Measurements from ENCODE around the gene ASAH2. TPM values are rescaled to one million over a fixed set of nuclear protein-coding genes. Genes with fewer than 3 reads are reported as not detected.

The ASAH2 gene
- 1 to 10 TPM in 3 of 6 donors, under 1 TPM in 1, not detected in 2; 0.13 to 1.5 (median 1.3) TPM for polyA plus RNA-seq (ENCODE audit: low read depth in 6 of 6)

DNA sequence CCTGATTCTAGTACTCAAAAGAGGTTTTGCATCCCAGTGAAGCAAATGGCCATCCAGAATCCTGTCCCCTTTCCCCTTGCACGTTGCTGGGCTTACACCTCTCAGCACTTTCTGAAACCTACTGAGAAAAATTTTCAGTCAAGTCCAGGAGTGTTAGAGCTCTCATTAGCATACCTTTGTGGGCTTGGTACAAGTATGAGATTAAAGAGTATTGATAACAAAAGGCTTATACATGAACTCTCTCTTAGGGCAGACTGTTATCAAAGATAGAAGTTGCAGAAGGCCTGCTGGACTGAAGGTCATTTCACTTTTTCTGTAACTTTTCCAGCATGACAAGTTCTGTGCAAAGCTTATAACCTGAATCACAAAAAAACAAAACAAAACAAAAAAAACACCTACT lies at the start of gene ASAH2:
Gene ASAH2, minus strand, starts transcription at position 123 of the 400 bp plus-strand sequence. CDS start 2,906 bp downstream, outside the sequence.
- Mint-ChIP-seq H3K9me3 (no peaks in the 10 kb centered on the region), H3K4me3 (no peak within 1 kb of the TSS), H3K4me1 (no peaks in the 10 kb centered on the region), H3K27ac (peak within 1 kb of the TSS in 1 of 6 donors; percentile 32), H3K36me3 (peaks cover 0 to 6% of the 10 kb centered on the region in 2 donors), H3K27me3 (peaks cover 30 to 53% (median 52%) of the 10 kb centered on the region in 3 donors)
- DNase-seq = no peak
- ATAC-seq (ENCODE audit: low read depth in 2 of 2) = no peak

DNA sequence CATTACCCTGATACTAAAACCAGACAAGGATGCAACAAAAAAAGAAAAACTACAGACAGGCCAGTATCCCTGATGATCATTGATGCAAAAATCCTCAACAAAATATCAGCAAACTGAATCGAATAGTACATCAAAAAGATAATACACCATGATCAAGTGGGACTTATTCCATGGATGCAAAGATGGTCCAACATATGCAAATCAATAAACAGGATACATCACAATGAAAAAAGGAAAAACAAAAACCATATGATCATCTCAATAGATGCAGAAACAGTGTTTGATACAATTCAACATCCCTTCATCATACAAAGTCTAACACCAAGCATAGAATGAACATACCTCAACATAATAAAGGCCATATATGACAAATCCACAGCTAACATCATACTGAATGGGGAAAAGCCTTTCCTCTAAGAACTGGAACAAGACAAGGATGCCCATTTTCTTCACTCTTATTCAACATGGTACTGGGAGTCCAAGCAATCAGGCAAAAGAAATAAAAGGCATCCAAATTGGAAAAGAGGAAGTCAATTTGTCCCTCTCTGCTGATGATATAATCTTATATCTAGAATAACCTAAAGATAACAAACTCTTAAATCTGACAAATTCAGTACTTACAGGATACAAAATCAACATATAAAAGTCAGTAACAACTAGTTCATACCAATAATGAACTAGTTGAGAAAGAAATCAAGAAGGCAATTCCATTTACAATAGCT lies 48.8 kb upstream of the ASAH2 start:
- ATAC-seq (ENCODE audit: low read depth in 2 of 2) = no peak
- H3K4me3 Mint-ChIP-seq = no peak overlapping the region
- peaks cover 6 to 8% of the 10 kb centered on the region in 2 donors for H3K36me3 Mint-ChIP-seq
- H3K27ac Mint-ChIP-seq = no peak overlapping the region
- peaks cover 5 to 18% (median 15%) of the 10 kb centered on the region in 7 donors for H3K9me3 Mint-ChIP-seq
- H3K27me3 Mint-ChIP-seq = no peaks in the 10 kb centered on the region
- H3K4me1 Mint-ChIP-seq = peaks cover 6 to 35% (median 23%) of the 10 kb centered on the region in 3 donors
- DNase-seq = no peak

GRCh38 chr10:50295367-50295766 lies 44.1 kb upstream of the ASAH2 start:
- peaks cover 6 to 8% of the 10 kb centered on the region in 2 donors for H3K36me3 Mint-ChIP-seq
- peak overlapping the region in 1 of 6 donors; percentile 59 for H3K27ac Mint-ChIP-seq
- H3K4me3 Mint-ChIP-seq = no peak overlapping the region
- H3K4me1 Mint-ChIP-seq = peaks cover 2 to 12% (median 3%) of the 10 kb centered on the region in 3 donors
- H3K9me3 Mint-ChIP-seq = peaks cover 5 to 18% (median 15%) of the 10 kb centered on the region in 7 donors
- ATAC-seq (ENCODE audit: low read depth in 2 of 2) (no peak), DNase-seq (no peak)
- H3K27me3 Mint-ChIP-seq = no peaks in the 10 kb centered on the region

- DNase-seq = no peak
- Mint-ChIP-seq H3K27me3 (no peaks in the 10 kb centered on the region), H3K4me3 (no peak overlapping the region), H3K36me3 (peaks cover 6 to 8% of the 10 kb centered on the region in 2 donors), H3K27ac (no peak overlapping the region), H3K9me3 (peaks cover 5 to 18% (median 13%) of the 10 kb centered on the region in 7 donors), H3K4me1 (peaks cover 2 to 12% (median 3%) of the 10 kb centered on the region in 3 donors)
- ATAC-seq (ENCODE audit: low read depth in 2 of 2) = no peak
These were observed 43.3 kb upstream of the ASAH2 start for GRCh38 chr10:50294582-50294981.

- H3K36me3 Mint-ChIP-seq = peaks cover 2 to 8% of the 10 kb centered on the region in 2 donors
- no peak overlapping the region for H3K4me3 Mint-ChIP-seq
- no peaks in the 10 kb centered on the region for H3K27me3 Mint-ChIP-seq
- peaks cover 2 to 12% (median 3%) of the 10 kb centered on the region in 3 donors for H3K4me1 Mint-ChIP-seq
- ATAC-seq (ENCODE audit: low read depth in 2 of 2) = no peak
- H3K9me3 Mint-ChIP-seq = peaks cover 5 to 13% (median 9%) of the 10 kb centered on the region in 7 donors
- H3K27ac Mint-ChIP-seq = peak overlapping the region in 2 of 6 donors; percentile 22 to 34
- DNase-seq = no peak
These were observed 42.4 kb upstream of the ASAH2 start for GRCh38 chr10:50293513-50294313.

DNA sequence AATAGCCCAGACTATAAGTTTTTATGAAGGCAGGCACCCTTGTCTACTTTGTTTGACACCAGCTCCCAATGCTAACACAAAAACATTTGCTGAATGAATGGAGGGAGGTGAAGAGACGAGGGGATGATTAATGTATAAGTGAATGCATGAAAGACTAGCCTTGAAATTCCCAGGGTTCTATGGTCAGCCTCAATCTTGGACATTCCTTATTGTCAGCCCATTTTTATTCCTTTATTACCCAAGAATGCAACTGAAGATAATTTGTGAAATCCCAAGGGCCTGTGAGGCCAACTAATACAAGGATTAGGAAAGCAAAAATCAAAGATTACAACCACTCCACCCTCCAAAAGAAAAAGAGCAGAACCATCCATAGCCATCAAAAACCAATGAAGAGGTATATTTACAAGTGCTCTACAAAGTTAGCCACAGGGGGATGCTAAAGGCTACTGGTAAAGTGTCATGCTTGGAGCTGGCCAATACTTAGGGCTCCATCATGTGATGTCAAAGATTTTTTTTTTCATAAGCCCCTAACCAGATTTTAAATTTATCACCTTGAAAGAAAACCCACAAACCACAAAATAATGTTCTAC lies 40.0 kb upstream of the ASAH2 start:
- H3K27ac Mint-ChIP-seq = peak overlapping the region in 1 of 6 donors; percentile 52
- peaks cover 2 to 6% (median 3%) of the 10 kb centered on the region in 3 donors for H3K4me1 Mint-ChIP-seq
- H3K9me3 Mint-ChIP-seq = peaks cover 0 to 4% (median 2%) of the 10 kb centered on the region in 7 donors
- peaks cover 0 to 1% (median 0%) of the 10 kb centered on the region in 3 donors for H3K27me3 Mint-ChIP-seq
- DNase-seq = no peak
- H3K36me3 Mint-ChIP-seq = no peaks in the 10 kb centered on the region
- ATAC-seq (ENCODE audit: low read depth in 2 of 2) = no peak
- no peak overlapping the region for H3K4me3 Mint-ChIP-seq

GRCh38 chr10:50289196-50289595 lies 37.9 kb upstream of the ASAH2 start:
- ATAC-seq (ENCODE audit: low read depth in 2 of 2) = no peak
- Mint-ChIP-seq H3K27me3 (peaks cover 4 to 5% (median 4%) of the 10 kb centered on the region in 3 donors), H3K36me3 (no peaks in the 10 kb centered on the region), H3K4me1 (peaks cover 2 to 6% (median 3%) of the 10 kb centered on the region in 3 donors), H3K9me3 (no peaks in the 10 kb centered on the region), H3K4me3 (no peak overlapping the region), H3K27ac (no peak overlapping the region)
- no peak for DNase-seq

DNA sequence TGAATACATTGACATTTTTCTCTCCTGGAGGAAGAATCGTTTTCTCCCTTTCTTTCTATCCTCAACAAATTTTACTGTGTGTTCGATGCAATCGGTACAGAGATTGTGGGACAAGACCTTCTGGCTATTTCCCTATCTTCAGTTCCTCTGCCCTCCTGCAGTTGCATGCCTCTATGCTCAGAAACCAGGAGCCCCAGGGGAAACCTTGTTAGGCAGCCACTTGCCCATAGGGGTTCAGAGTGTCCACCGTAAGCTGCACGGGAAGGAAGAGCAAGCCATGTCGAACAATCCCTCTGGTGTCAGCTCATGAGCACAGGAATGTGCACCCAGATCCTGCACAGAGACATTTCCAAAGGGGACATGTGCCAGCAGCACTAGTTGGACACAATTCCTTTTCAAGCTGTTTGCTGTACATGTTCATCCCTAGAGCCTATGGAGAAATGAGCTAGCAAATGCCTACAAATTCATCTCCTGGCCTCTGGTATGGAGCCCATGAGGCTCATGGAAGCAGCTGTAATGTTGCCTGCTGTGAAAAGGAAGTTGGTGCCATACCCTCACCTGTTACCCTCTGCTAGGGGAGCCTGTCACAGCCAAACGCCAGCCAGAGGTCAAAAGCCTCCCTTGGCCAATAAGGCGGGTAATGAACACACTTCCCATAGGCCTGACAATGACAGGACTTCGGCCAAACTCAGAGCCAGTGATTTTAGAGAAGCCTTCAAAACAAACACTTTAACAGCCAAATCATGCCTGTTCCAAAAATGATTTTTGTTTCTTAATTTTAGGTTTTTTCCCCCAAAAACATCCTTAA lies 35.9 kb upstream of the ASAH2 start:
- H3K4me1 Mint-ChIP-seq = no peaks in the 10 kb centered on the region
- DNase-seq (no peak), ATAC-seq (ENCODE audit: low read depth in 2 of 2) (no peak)
- H3K4me3 Mint-ChIP-seq = no peak overlapping the region
- H3K27ac Mint-ChIP-seq = peak overlapping the region in 1 of 6 donors; percentile 14
- no peaks in the 10 kb centered on the region for H3K36me3 Mint-ChIP-seq
- H3K9me3 Mint-ChIP-seq = no peaks in the 10 kb centered on the region
- peaks cover 12 to 23% (median 20%) of the 10 kb centered on the region in 3 donors for H3K27me3 Mint-ChIP-seq

DNA sequence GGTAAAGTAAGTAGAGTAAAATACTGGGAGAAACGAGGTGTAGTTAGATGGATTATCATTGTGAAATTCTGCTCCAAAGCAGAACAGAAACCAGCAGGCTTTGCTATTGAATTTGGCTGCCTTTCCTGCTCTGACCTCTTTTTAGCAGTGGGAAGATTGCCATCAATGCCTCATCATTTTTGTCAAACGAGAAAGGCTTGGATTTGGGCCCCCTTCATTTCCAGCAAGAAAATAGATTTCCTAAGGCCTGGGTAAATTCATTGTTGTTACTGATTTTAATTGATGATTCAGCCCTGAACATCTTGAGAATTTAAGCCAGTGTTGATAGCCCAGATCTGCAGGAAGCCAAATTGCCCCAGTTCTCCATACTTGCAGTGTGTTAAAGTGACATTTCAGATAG lies 35.2 kb upstream of the ASAH2 start:
- Mint-ChIP-seq H3K27me3 (peaks cover 12 to 30% (median 27%) of the 10 kb centered on the region in 3 donors), H3K27ac (no peak overlapping the region), H3K36me3 (peaks cover 0 to 7% of the 10 kb centered on the region in 2 donors), H3K4me1 (no peaks in the 10 kb centered on the region), H3K4me3 (no peak overlapping the region), H3K9me3 (peaks cover 0 to 3% (median 0%) of the 10 kb centered on the region in 7 donors)
- DNase-seq (no peak), ATAC-seq (ENCODE audit: low read depth in 2 of 2) (no peak)

- peak overlapping the region in 1 of 8 donors; percentile 16 for H3K4me3 Mint-ChIP-seq
These were observed 30.7 kb upstream of the ASAH2 start for GRCh38 chr10:50281967-50282522.

GRCh38 chr10:50281210-50281966 lies 30.1 kb upstream of the ASAH2 start:
- Mint-ChIP-seq H3K27ac (peak overlapping the region in 1 of 6 donors; percentile 8), H3K4me3 (no peak overlapping the region), H3K27me3 (peaks cover 22 to 62% (median 61%) of the 10 kb centered on the region in 3 donors), H3K36me3 (peaks cover 0 to 8% of the 10 kb centered on the region in 2 donors), H3K9me3 (peaks cover 0 to 7% (median 0%) of the 10 kb centered on the region in 7 donors), H3K4me1 (no peaks in the 10 kb centered on the region)
- ATAC-seq (ENCODE audit: low read depth in 2 of 2) (no peak), DNase-seq (no peak)

More at GRCh38 chr10:50281967-50282522, 30.7 kb upstream of the ASAH2 start:
- Mint-ChIP-seq H3K27me3 (peaks cover 23 to 56% (median 54%) of the 10 kb centered on the region in 3 donors), H3K27ac (peak overlapping the region in 1 of 6 donors; percentile 8), H3K9me3 (peaks cover 0 to 7% (median 0%) of the 10 kb centered on the region in 7 donors), H3K36me3 (peaks cover 0 to 8% of the 10 kb centered on the region in 2 donors), H3K4me1 (no peaks in the 10 kb centered on the region)
- DNase-seq = no peak
- no peak for ATAC-seq (ENCODE audit: low read depth in 2 of 2)

Data from naive B cell (primary cell).